IMR-90 (cell line): ENCODE data around the gene PSMD10.

Experiments used
- CEBPB ChIP-seq: IDR thresholded peaks from 2 replicates; pipeline ENCODE4 v1.6.1; 2012; ENCODE audit warnings: low read depth, low read length, improper control_type of control experiment
- CHD1 ChIP-seq: IDR thresholded peaks from 2 replicates; pipeline ENCODE4 v1.6.1; 2012; ENCODE audit warnings: low read depth, low read length, improper control_type of control experiment
- FOS ChIP-seq: fragments of 150-350 bp; IDR thresholded peaks from 2 replicates; pipeline ENCODE4 v1.6.1; 2016; ENCODE audit warnings: low read depth, low read length
- POLR2A ChIP-seq: IDR thresholded peaks from 2 replicates; pipeline ENCODE4 v1.6.1; 2012; ENCODE audit warnings: mild to moderate bottlenecking, low read depth, low read length
- RAD21 ChIP-seq: IDR thresholded peaks from 2 replicates; pipeline ENCODE4 v1.6.1; 2012; ENCODE audit warnings: low read length, improper control_type of control experiment
- SMC3 ChIP-seq: fragments of 150-350 bp; IDR thresholded peaks from 2 replicates; pipeline ENCODE4 v1.6.1; 2016; ENCODE audit warnings: low read depth, mild to moderate bottlenecking, antibody characterized with exemption, low read length, moderate library complexity
- TF ChIP-seq, protein P1 (sequence below): conservative IDR thresholded peaks from 2 replicates; pipeline ENCODE4 v1.5.1; 2012; ENCODE audit warnings: mild to moderate bottlenecking, low read depth, low read length, improper control_type of control experiment
- TF ChIP-seq, protein P2 (sequence below): fragments of 150-350 bp; IDR thresholded peaks from 2 replicates; pipeline ENCODE4 v1.6.1; 2017; ENCODE audit warnings: mild to moderate bottlenecking, antibody characterized with exemption, low read length, low read depth
- TF ChIP-seq, protein P3 (sequence below): fragments of 150-350 bp; IDR thresholded peaks from 2 replicates; pipeline ENCODE4 v1.6.1; 2016; ENCODE audit warnings: low read depth, mild to moderate bottlenecking, low read length, moderate library complexity, borderline replicate concordance

DNA sequence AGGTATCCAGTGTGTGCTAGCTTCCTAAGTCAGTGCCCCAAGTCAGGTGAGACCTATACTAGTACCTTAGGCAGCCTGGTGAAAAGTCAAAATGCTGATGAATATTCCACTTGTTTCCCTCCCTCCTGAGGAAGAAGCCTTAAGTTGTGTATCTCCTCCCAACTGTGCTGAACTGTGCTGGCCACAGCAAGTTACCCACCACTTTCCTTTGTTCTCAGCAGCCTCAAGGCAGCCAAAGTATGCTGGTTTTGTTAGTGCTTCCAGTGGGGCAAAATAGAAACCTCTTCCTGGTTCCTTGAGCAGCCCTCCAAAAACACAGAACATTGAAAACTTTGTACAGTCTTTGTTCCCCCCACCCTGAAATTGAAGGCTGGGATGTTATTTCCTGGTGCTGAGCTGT lies 14.1 kb upstream of the PSMD10 start:
- TF ChIP-seq, protein P1, sequence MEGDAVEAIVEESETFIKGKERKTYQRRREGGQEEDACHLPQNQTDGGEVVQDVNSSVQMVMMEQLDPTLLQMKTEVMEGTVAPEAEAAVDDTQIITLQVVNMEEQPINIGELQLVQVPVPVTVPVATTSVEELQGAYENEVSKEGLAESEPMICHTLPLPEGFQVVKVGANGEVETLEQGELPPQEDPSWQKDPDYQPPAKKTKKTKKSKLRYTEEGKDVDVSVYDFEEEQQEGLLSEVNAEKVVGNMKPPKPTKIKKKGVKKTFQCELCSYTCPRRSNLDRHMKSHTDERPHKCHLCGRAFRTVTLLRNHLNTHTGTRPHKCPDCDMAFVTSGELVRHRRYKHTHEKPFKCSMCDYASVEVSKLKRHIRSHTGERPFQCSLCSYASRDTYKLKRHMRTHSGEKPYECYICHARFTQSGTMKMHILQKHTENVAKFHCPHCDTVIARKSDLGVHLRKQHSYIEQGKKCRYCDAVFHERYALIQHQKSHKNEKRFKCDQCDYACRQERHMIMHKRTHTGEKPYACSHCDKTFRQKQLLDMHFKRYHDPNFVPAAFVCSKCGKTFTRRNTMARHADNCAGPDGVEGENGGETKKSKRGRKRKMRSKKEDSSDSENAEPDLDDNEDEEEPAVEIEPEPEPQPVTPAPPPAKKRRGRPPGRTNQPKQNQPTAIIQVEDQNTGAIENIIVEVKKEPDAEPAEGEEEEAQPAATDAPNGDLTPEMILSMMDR = no peak
- no peak for TF ChIP-seq POLR2A
- TF ChIP-seq SMC3 = no peak
- TF ChIP-seq RAD21 = no peak
- TF ChIP-seq, protein P2, sequence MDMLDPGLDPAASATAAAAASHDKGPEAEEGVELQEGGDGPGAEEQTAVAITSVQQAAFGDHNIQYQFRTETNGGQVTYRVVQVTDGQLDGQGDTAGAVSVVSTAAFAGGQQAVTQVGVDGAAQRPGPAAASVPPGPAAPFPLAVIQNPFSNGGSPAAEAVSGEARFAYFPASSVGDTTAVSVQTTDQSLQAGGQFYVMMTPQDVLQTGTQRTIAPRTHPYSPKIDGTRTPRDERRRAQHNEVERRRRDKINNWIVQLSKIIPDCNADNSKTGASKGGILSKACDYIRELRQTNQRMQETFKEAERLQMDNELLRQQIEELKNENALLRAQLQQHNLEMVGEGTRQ = no peak
- TF ChIP-seq CEBPB = no peak
- no peak for TF ChIP-seq FOS
- TF ChIP-seq, protein P3, sequence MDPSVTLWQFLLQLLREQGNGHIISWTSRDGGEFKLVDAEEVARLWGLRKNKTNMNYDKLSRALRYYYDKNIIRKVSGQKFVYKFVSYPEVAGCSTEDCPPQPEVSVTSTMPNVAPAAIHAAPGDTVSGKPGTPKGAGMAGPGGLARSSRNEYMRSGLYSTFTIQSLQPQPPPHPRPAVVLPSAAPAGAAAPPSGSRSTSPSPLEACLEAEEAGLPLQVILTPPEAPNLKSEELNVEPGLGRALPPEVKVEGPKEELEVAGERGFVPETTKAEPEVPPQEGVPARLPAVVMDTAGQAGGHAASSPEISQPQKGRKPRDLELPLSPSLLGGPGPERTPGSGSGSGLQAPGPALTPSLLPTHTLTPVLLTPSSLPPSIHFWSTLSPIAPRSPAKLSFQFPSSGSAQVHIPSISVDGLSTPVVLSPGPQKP = no peak
- no peak for TF ChIP-seq CHD1
